Keratinocyte (primary cell): ENCODE data around the gene EMP2. TPM values are rescaled to one million over a fixed set of nuclear protein-coding genes. Genes with fewer than 3 reads are reported as not detected.

Experiments used
- DNase-seq: peaks from one replicate; pipeline ENCODE4 v3.0.0-alpha.2; 2011; ENCODE audit warnings: low read depth, missing footprints, low spot score
- FAIRE-seq: peaks from 2 replicates; lab custom pipeline; 2011; peaks lifted over from hg19 to GRCh38; lab: Jason Lieb, UNC
- H2AFZ ChIP-seq: 2 replicates; pipeline ENCODE4 v1.6.0; 2012; ENCODE audit warnings: low read length, control low read depth, inconsistent platforms; ENCODE audit not compliant: control insufficient read depth
- H3K27ac ChIP-seq: 2 replicates; pipeline ENCODE4 v1.5.1; 2011; ENCODE audit warnings: low read length; ENCODE audit not compliant: control insufficient read depth, insufficient read depth
- H3K27me3 ChIP-seq: 3 replicates; pipeline ENCODE4 v1.6.0; 2011; ENCODE audit warnings: low read length; ENCODE audit not compliant: control insufficient read depth, insufficient read depth; ENCODE audit errors: extremely low read depth
- H3K36me3 ChIP-seq, 2 experiments: 2 replicates in 1 of 2; 3 replicates in 1 of 2; pipeline ENCODE4 v1.5.1; 2011; ENCODE audit warnings: low read length in 2 of 2, mild to moderate bottlenecking in 1 of 2; ENCODE audit not compliant: control insufficient read depth in 2 of 2, insufficient read depth in 2 of 2; ENCODE audit errors: extremely low read depth in 1 of 2
- H3K4me1 ChIP-seq: 3 replicates; pipeline ENCODE4 v1.5.1; 2011; ENCODE audit warnings: low read length; ENCODE audit not compliant: control insufficient read depth, insufficient read depth; ENCODE audit errors: extremely low read depth
- H3K4me2 ChIP-seq: 3 replicates; pipeline ENCODE4 v1.6.0; 2011; ENCODE audit warnings: low read depth, low read length; ENCODE audit not compliant: control insufficient read depth, insufficient read depth; ENCODE audit errors: extremely low read depth
- H3K4me3 ChIP-seq, 3 experiments: fragments of 200-600 bp in 1 of 3; sonication (generic) in 1 of 3; 2 replicates in 2 of 3; 3 replicates in 1 of 3; pipeline ENCODE4 v1.5.1; 2011 to 2016; ENCODE audit warnings: low read length in 3 of 3, mild to moderate bottlenecking in 3 of 3, control low read depth in 2 of 3, inconsistent platforms in 1 of 3, low read depth in 1 of 3, mixed read lengths in 1 of 3, mixed run types in 1 of 3, moderate library complexity in 1 of 3; ENCODE audit not compliant: control insufficient read depth in 2 of 3, insufficient read depth in 2 of 3; ENCODE audit errors: extremely low read depth in 1 of 3
- H3K79me2 ChIP-seq: 2 replicates; pipeline ENCODE4 v1.6.0; 2012; ENCODE audit warnings: low read length; ENCODE audit not compliant: control insufficient read depth, insufficient read depth
- H3K9ac ChIP-seq: 3 replicates; pipeline ENCODE4 v1.6.0; 2011; ENCODE audit warnings: low read length; ENCODE audit not compliant: control insufficient read depth, insufficient read depth; ENCODE audit errors: extremely low read depth
- H3K9me1 ChIP-seq: 3 replicates; pipeline ENCODE4 v1.6.0; 2011; ENCODE audit warnings: low read length; ENCODE audit not compliant: control insufficient read depth, insufficient read depth; ENCODE audit errors: extremely low read depth
- H3K9me3 ChIP-seq: 2 replicates; pipeline ENCODE4 v1.5.1; 2012; ENCODE audit warnings: low read depth, low read length; ENCODE audit not compliant: control insufficient read depth
- H4K20me1 ChIP-seq: 3 replicates; pipeline ENCODE4 v1.6.0; 2011; ENCODE audit warnings: low read length; ENCODE audit not compliant: control insufficient read depth, insufficient read depth; ENCODE audit errors: extremely low read depth
- EZH2 ChIP-seq: IDR thresholded peaks from one replicate; pipeline ENCODE4 v1.6.1; 2012; ENCODE audit warnings: inconsistent platforms, mild to moderate bottlenecking, low read length, moderate library complexity
- dilution Hi-C: fragments of 300-500 bp; cut with MboI; formaldehyde crosslinking; loops from one replicate; pipeline ENCODE4 v1.7.0; 2020; ENCODE audit warnings: low sequenced_read_pairs; ENCODE audit not compliant: extremely low pct_ligation_motif_present
- polyA plus RNA-seq, 5 experiments: library from polyadenylated mRNA; depleted of rRNA in 3 of 5; stranded (reverse) in 3 of 5; stranded (forward) in 1 of 5; unstranded in 1 of 5; fragments of >200 nt; gene quantifications; 1 replicate in 1 of 5; 2 replicates in 3 of 5; 3 replicates in 1 of 5; pipeline versions ENCODE4 v1.2.1 to v1.2.3, GENCODE V29; 2011 to 2012; ENCODE audit warnings: missing spikeins in 2 of 5, low read depth in 1 of 5, low replicate concordance in 1 of 5
- TF ChIP-seq, protein P1 (sequence below), 3 experiments: IDR thresholded peaks in 1 of 3; conservative IDR thresholded peaks in 1 of 3; optimal IDR thresholded peaks in 1 of 3; 2 replicates in 2 of 3; 3 replicates in 1 of 3; pipeline versions ENCODE3 to v1.5.1; 2011; ENCODE audit warnings: low read length in 3 of 3, mild to moderate bottlenecking in 3 of 3, moderate library complexity in 2 of 3, control low read depth in 1 of 3, inconsistent platforms in 1 of 3; ENCODE audit not compliant: insufficient read depth in 2 of 3; ENCODE audit errors: extremely low read depth in 1 of 3

Gene EMP2
- polyA plus RNA-seq, 1 donor (not counting 4 experiments of a cell fraction or from before 2014, with no cell fraction given) = 19.1 TPM

DNA sequence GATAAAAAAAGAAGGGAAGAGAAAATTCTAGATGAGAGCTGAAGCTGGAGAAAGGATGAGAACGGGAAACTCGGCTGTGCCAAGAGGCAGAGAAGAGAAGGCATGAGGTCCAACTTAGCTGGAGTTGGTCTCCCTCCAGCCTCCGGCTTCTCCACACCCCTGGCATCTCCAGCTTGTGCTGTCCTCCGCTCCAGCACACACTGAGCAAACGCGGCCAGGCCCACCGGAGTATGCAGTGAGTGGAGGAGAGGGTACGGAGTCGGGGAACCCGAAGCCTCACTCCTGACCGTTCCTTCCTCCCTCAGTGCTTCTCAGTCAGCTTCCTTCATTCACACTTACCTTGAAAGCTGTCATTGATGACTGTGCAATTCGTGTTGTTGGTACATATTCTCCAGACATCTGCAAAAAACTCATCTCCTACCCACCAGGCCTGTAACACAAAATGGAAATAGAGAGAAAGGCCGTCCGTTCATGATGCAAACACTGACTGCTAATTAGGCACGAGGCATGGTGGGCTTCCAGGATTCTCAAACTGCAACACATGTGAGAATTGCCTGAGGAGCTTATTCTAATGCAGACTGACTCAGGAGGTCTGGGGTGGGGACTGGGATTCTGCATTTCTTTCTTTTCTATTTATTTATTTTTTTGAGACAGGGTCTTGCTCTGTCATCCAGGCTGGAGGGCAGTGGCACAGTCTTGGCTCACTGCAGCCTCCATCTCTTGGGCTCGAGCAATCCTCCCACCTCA is 37.0 kb downstream of the EMP2 start:
- Histone ChIP-seq H3K4me1 (no peaks in the 10 kb centered on the region), H3K9me3 (no peaks in the 10 kb centered on the region), H3K4me2 (no peak overlapping the region), H3K9ac (no peak overlapping the region), H3K27me3 (no peaks in the 10 kb centered on the region), H4K20me1 (no peaks in the 10 kb centered on the region), H3K4me3 (no peak overlapping the region), H3K9me1 (no peaks in the 10 kb centered on the region), H3K27ac (no peak overlapping the region), H3K79me2 (no peaks in the 10 kb centered on the region), H2AFZ (no peak overlapping the region), H3K36me3 (peaks cover 2 to 4% of the 10 kb centered on the region in 2 experiments)
- TF ChIP-seq, protein P1, sequence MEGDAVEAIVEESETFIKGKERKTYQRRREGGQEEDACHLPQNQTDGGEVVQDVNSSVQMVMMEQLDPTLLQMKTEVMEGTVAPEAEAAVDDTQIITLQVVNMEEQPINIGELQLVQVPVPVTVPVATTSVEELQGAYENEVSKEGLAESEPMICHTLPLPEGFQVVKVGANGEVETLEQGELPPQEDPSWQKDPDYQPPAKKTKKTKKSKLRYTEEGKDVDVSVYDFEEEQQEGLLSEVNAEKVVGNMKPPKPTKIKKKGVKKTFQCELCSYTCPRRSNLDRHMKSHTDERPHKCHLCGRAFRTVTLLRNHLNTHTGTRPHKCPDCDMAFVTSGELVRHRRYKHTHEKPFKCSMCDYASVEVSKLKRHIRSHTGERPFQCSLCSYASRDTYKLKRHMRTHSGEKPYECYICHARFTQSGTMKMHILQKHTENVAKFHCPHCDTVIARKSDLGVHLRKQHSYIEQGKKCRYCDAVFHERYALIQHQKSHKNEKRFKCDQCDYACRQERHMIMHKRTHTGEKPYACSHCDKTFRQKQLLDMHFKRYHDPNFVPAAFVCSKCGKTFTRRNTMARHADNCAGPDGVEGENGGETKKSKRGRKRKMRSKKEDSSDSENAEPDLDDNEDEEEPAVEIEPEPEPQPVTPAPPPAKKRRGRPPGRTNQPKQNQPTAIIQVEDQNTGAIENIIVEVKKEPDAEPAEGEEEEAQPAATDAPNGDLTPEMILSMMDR (optimal IDR thresholded peaks at IDR 0.05 in 1 of 3, IDR thresholded peaks at IDR 0.05 in 1 of 3, conservative IDR thresholded peaks at IDR 0.05 in 1 of 3; ENCODE audit: extremely low read depth in 1 of 3, insufficient read depth in 2 of 3, low read length in 3 of 3) = no peak
- no peak for TF ChIP-seq EZH2
- dilution Hi-C loops = no loop called here
- DNase-seq = no peak
- FAIRE-seq = no peak

DNA sequence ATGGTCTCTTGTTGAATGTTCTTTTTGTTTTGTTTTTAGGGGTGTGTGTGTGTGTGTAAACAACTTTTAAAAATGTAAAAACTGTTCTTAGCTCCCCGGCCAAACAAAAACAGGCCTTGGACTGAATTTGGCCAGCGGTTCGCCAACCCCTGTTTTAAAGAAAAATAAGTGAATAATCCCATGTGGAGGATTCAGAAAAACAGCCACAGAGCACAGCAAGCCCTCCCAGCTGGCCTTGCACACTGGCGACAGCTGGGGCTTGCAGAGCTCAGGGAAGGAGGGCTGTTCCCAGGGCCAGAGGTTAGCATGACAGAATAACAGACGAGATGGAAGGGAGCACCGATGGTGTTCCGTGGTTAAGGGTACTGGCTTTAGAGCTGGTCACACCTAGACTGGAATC is 39.0 kb downstream of the EMP2 start:
- Histone ChIP-seq H3K36me3 (peaks cover under 1 to 6% of the 10 kb centered on the region in 2 experiments), H2AFZ (no peak overlapping the region), H3K9me3 (no peaks in the 10 kb centered on the region), H3K9me1 (no peaks in the 10 kb centered on the region), H3K9ac (no peak overlapping the region), H3K4me2 (no peak overlapping the region), H3K4me1 (peaks cover 10% of the 10 kb centered on the region), H3K27ac (no peak overlapping the region), H3K4me3 (no peak overlapping the region), H3K27me3 (no peaks in the 10 kb centered on the region), H3K79me2 (no peaks in the 10 kb centered on the region), H4K20me1 (no peaks in the 10 kb centered on the region)
- DNase-seq = no peak
- TF ChIP-seq EZH2 = no peak
- TF ChIP-seq, protein P1 (optimal IDR thresholded peaks at IDR 0.05 in 1 of 3, IDR thresholded peaks at IDR 0.05 in 1 of 3, conservative IDR thresholded peaks at IDR 0.05 in 1 of 3; ENCODE audit: extremely low read depth in 1 of 3, insufficient read depth in 2 of 3, low read length in 3 of 3) = no peak
- dilution Hi-C loops = no loop called here
- no peak for FAIRE-seq
